GM21447 (cell line): ENCODE measurements around the gene HS3ST3A1.

Source experiments
- ATAC-seq: cut with Tn5 transposase; IDR thresholded peaks from one replicate; pipeline ENCODE4 v1.9.1; 2021; ENCODE audit not compliant: unreplicated experiment

Gene HS3ST3A1

GRCh38 chr17:13601776-13602551 lies at the start of gene HS3ST3A1:
HS3ST3A1 (minus strand) TSS chr17:13601929; CDS start chr17:13601129, 800 bp downstream.
- ATAC-seq = no peak

GRCh38 chr17:13650096-13650675 lies 48.5 kb upstream of the HS3ST3A1 start:
- ATAC-seq = no peak

GRCh38 chr17:13647543-13648021 lies 45.9 kb upstream of the HS3ST3A1 start:
- ATAC-seq = no peak

GRCh38 chr17:13646969-13647542 lies 45.3 kb upstream of the HS3ST3A1 start:
- no peak for ATAC-seq

- ATAC-seq = no peak
These were observed 44.7 kb upstream of the HS3ST3A1 start for GRCh38 chr17:13646411-13646810.

GRCh38 chr17:13643180-13643579 lies 41.5 kb upstream of the HS3ST3A1 start:
- ATAC-seq = no peak

GRCh38 chr17:13642188-13642587 lies 40.5 kb upstream of the HS3ST3A1 start:
- ATAC-seq = no peak

GRCh38 chr17:13640551-13640950 lies 38.8 kb upstream of the HS3ST3A1 start:
- ATAC-seq = no peak

GRCh38 chr17:13638855-13639458 lies 37.2 kb upstream of the HS3ST3A1 start:
- ATAC-seq = no peak

- no peak for ATAC-seq
These were observed 35.2 kb upstream of the HS3ST3A1 start for GRCh38 chr17:13636951-13637350.

- ATAC-seq = no peak
These were observed 34.2 kb upstream of the HS3ST3A1 start for GRCh38 chr17:13635951-13636350.

- ATAC-seq = no peak
These were observed 32.3 kb upstream of the HS3ST3A1 start for GRCh38 chr17:13634021-13634420.

- no peak for ATAC-seq
These were observed 29.8 kb upstream of the HS3ST3A1 start for GRCh38 chr17:13631529-13631928.

- no peak for ATAC-seq
These were observed 25.0 kb upstream of the HS3ST3A1 start for GRCh38 chr17:13626703-13627102.

- ATAC-seq = no peak
These were observed 17.7 kb upstream of the HS3ST3A1 start for GRCh38 chr17:13619462-13619861.

- ATAC-seq = no peak
These were observed 14.3 kb upstream of the HS3ST3A1 start for GRCh38 chr17:13616031-13616430.

GRCh38 chr17:13609941-13610340 lies 8.2 kb upstream of the HS3ST3A1 start:
- ATAC-seq = no peak

GRCh38 chr17:13601322-13601775 lies 380 bp downstream of the HS3ST3A1 start:
- no peak for ATAC-seq

GRCh38 chr17:13600475-13601321 lies 1.0 kb downstream of the HS3ST3A1 start:
- no peak for ATAC-seq

GRCh38 chr17:13599864-13600263 lies 1.9 kb downstream of the HS3ST3A1 start:
- ATAC-seq = no peak

- no peak for ATAC-seq
These were observed 2.6 kb downstream of the HS3ST3A1 start for GRCh38 chr17:13599168-13599577.
